Measurements from ENCODE around the gene GFOD1. TPM values are rescaled to one million over a fixed set of nuclear protein-coding genes. Genes with fewer than 3 reads are reported as not detected.
A peak's percentile ranks its signal among the peaks of the same experiment; 100 is the strongest.

The GFOD1 gene
- total RNA-seq, 1 donor from 2014 or later, result 33.7 TPM

- intact Hi-C loops (cut with DNase I), result no loop called here
- peaks cover 60% of the 10 kb centered on the region for H3K4me1 ChIP-seq
- H3K4me3 ChIP-seq, result no peak overlapping the region
- H3K36me3 ChIP-seq, result no peaks in the 10 kb centered on the region
- no peaks in the 10 kb centered on the region for H3K27me3 ChIP-seq
- TF ChIP-seq CTCF (IDR thresholded peaks at IDR 0.05), result no peak
- peak; percentile 42 for ATAC-seq
- no peaks in the 10 kb centered on the region for H3K9me3 ChIP-seq
- DNase-seq, result no peak
- H3K27ac ChIP-seq, result peak overlapping the region; percentile 56
Observed at GRCh38 chr6:13412639-13413465, 74.5 kb downstream of the GFOD1 start.

- intact Hi-C loops (cut with DNase I), result no loop called here
- DNase-seq (no peak), ATAC-seq (no peak)
- H3K9me3 ChIP-seq, result no peaks in the 10 kb centered on the region
- TF ChIP-seq CTCF (IDR thresholded peaks at IDR 0.05), result no peak
- no peak overlapping the region for H3K4me3 ChIP-seq
- peak overlapping the region; percentile 56 for H3K27ac ChIP-seq
- H3K4me1 ChIP-seq, result peaks cover 66% of the 10 kb centered on the region
- H3K27me3 ChIP-seq, result no peaks in the 10 kb centered on the region
- no peaks in the 10 kb centered on the region for H3K36me3 ChIP-seq
Observed at GRCh38 chr6:13412211-13412610, 75.2 kb downstream of the GFOD1 start.

GRCh38 chr6:13411484-13411883 lies 75.9 kb downstream of the GFOD1 start:
- H3K36me3 ChIP-seq, result no peaks in the 10 kb centered on the region
- H3K4me1 ChIP-seq, result peaks cover 73% of the 10 kb centered on the region
- ATAC-seq, result no peak
- no peak for TF ChIP-seq CTCF (IDR thresholded peaks at IDR 0.05)
- H3K27ac ChIP-seq, result no peak overlapping the region
- intact Hi-C loops (cut with DNase I), result no loop called here
- H3K9me3 ChIP-seq, result no peaks in the 10 kb centered on the region
- no peaks in the 10 kb centered on the region for H3K27me3 ChIP-seq
- DNase-seq, result no peak
- no peak overlapping the region for H3K4me3 ChIP-seq

- intact Hi-C loops (cut with DNase I), result no loop called here
- H3K4me1 ChIP-seq, result peaks cover 81% of the 10 kb centered on the region
- ATAC-seq, result no peak
- no peak for DNase-seq
- no peak overlapping the region for H3K4me3 ChIP-seq
- no peak for TF ChIP-seq CTCF (IDR thresholded peaks at IDR 0.05)
- H3K27me3 ChIP-seq, result no peaks in the 10 kb centered on the region
- no peaks in the 10 kb centered on the region for H3K36me3 ChIP-seq
- no peaks in the 10 kb centered on the region for H3K9me3 ChIP-seq
- no peak overlapping the region for H3K27ac ChIP-seq
Observed at GRCh38 chr6:13409991-13410390, 77.4 kb downstream of the GFOD1 start.

- no peak for TF ChIP-seq CTCF (IDR thresholded peaks at IDR 0.05)
- DNase-seq, result no peak
- intact Hi-C loops (cut with DNase I), result no loop called here
Observed at GRCh38 chr6:13407709-13408695, 79.4 kb downstream of the GFOD1 start.

More at GRCh38 chr6:13407709-13408695, 79.4 kb downstream of the GFOD1 start:
- no peak overlapping the region for H3K4me3 ChIP-seq
- no peaks in the 10 kb centered on the region for H3K9me3 ChIP-seq
- peak overlapping the region; percentile 61 for H3K27ac ChIP-seq
- H3K27me3 ChIP-seq, result no peaks in the 10 kb centered on the region
- peak; percentile 84 for ATAC-seq
- no peaks in the 10 kb centered on the region for H3K36me3 ChIP-seq
- peaks cover 70% of the 10 kb centered on the region for H3K4me1 ChIP-seq

All from upper lobe of right lung (tissue), 1 donor.